ENCODE results near the gene CORO2B.

GRCh38 chr15:68548364-68548763, 30.4 kb upstream of the CORO2B start:
- no peak for TF ChIP-seq CTCF (IDR thresholded peaks at IDR 0.05; ENCODE audit: low read length)
- TF ChIP-seq EZH2phosphoT487 (IDR thresholded peaks at IDR 0.05; ENCODE audit: low read length): no peak
